HepG2 (cell line): ENCODE measurements around the gene MS4A1. TPM values are rescaled to one million over a fixed set of nuclear protein-coding genes. Genes with fewer than 3 reads are reported as not detected.

Experiments used
- ATAC-seq: fragments of 200-7000 bp; cut with Tn5 transposase; 3 replicates; pipeline ENCODE4 v1.9.1; 2020; ENCODE audit warnings: mild to moderate bottlenecking, moderate library complexity
- BruUV-seq: library from RNA; stranded (reverse); fragments of 400-500 nt; replicated peaks from 2 replicates; lab custom pipeline; 2021; lab: Mats Ljungman, UMichigan
- CTCF ChIA-PET: fragments of 300-600 bp; formaldehyde crosslinking; extraction: SDS; loops from one replicate; lab custom pipeline; 2021; ENCODE audit warnings: low total read pairs, inconsistent platforms, low intra/inter-chr PET ratio; lab: Yijun Ruan, JAX
- POLR2A ChIA-PET: fragments of 350-600 bp; sonication (Branson Sonifier 250); formaldehyde crosslinking; loops from one replicate; lab custom pipeline; 2020; ENCODE audit warnings: antibody characterized with exemption, inconsistent platforms; lab: Yijun Ruan, JAX
- DNase-seq: peaks from one replicate; pipeline ENCODE4 v3.0.0-alpha.2; 2015; ENCODE audit warnings: low spot score
- FAIRE-seq: peaks from 3 replicates; lab custom pipeline; 2011; peaks lifted over from hg19 to GRCh38; lab: Jason Lieb, UNC
- H2AFZ ChIP-seq: one replicate; pipeline ENCODE4 v1.6.1; 2011; ENCODE audit warnings: low read length, inconsistent platforms
- H3K27ac ChIP-seq: fragments of 300-600 bp; 3 replicates; pipeline ENCODE4 v1.8.0; 2011; ENCODE audit warnings: mixed run types, mild to moderate bottlenecking, mixed read lengths, low read length, inconsistent platforms; ENCODE audit not compliant: insufficient read depth; ENCODE audit errors: extremely low read length
- H3K27me3 ChIP-seq, 2 experiments: fragments of 200-600 bp in 1 of 2; 2 replicates in 1 of 2; 3 replicates in 1 of 2; pipeline versions ENCODE4 v1.6.0 to v1.8.0; 2011; ENCODE audit warnings: low read length in 2 of 2, mild to moderate bottlenecking in 2 of 2, moderate library complexity in 2 of 2, inconsistent platforms in 1 of 2; ENCODE audit not compliant: insufficient read depth in 2 of 2, control insufficient read depth in 1 of 2
- H3K36me3 ChIP-seq, 2 experiments: fragments of 200-600 bp in 1 of 2; replicated peaks in 1 of 2; 2 replicates in 1 of 2; 3 replicates in 1 of 2; pipeline versions ENCODE4 v1.5.1 to v1.8.0; 2011; ENCODE audit warnings: low read length in 2 of 2, inconsistent platforms in 1 of 2; ENCODE audit not compliant: insufficient read depth in 2 of 2, control insufficient read depth in 1 of 2
- H3K4me1 ChIP-seq: 2 replicates; pipeline ENCODE4 v1.5.1; 2012; ENCODE audit warnings: low read length, inconsistent platforms; ENCODE audit not compliant: insufficient read depth
- H3K4me2 ChIP-seq: 2 replicates; pipeline ENCODE4 v1.6.0; 2011; ENCODE audit warnings: low read depth, low read length, inconsistent platforms
- H3K4me3 ChIP-seq, 3 experiments: fragments of 200-600 bp in 1 of 3; sonication (generic), shearing (Covaris generic) in 1 of 3; replicated peaks in 1 of 3; 2 replicates each; pipeline ENCODE4 v1.5.1; 2011 to 2016; ENCODE audit warnings: low read length in 3 of 3, inconsistent platforms in 2 of 3, low read depth in 2 of 3, mild to moderate bottlenecking in 2 of 3, control low read depth in 1 of 3, mixed read lengths in 1 of 3; ENCODE audit not compliant: insufficient read depth in 1 of 3
- H3K79me2 ChIP-seq: one replicate; pipeline ENCODE4 v1.6.1; 2011; ENCODE audit warnings: low read length, inconsistent platforms; ENCODE audit not compliant: insufficient read depth
- H3K9ac ChIP-seq: 2 replicates; pipeline ENCODE4 v1.6.0; 2011; ENCODE audit warnings: mild to moderate bottlenecking, low read depth, low read length, inconsistent platforms; ENCODE audit not compliant: insufficient read depth
- H3K9me3 ChIP-seq: 2 replicates; pipeline ENCODE4 v1.5.1; 2012; ENCODE audit warnings: mild to moderate bottlenecking, low read length
- H4K20me1 ChIP-seq: 2 replicates; pipeline ENCODE4 v1.6.0; 2011; ENCODE audit warnings: inconsistent platforms, mild to moderate bottlenecking, low read length, moderate library complexity; ENCODE audit not compliant: insufficient read depth
- BRCA1 ChIP-seq: sonication (generic); formaldehyde crosslinking; IDR thresholded peaks from 2 replicates; pipeline ENCODE4 v1.4.0; 2020; ENCODE audit warnings: missing genetic modification reagents
- MAF1 ChIP-seq: sonication (generic); formaldehyde crosslinking; IDR thresholded peaks from 2 replicates; pipeline ENCODE4 v1.5.0; 2020; ENCODE audit warnings: missing genetic modification reagents, borderline replicate concordance
- MXD4 ChIP-seq: IDR thresholded peaks from 2 replicates; pipeline ENCODE4 v1.6.1; 2016; ENCODE audit warnings: mild to moderate bottlenecking, missing biosample characterization, missing genetic modification reagents
- NAIF1 ChIP-seq: sonication (generic); formaldehyde crosslinking; IDR thresholded peaks from 2 replicates; pipeline ENCODE4 v1.5.0; 2020; ENCODE audit warnings: mild to moderate bottlenecking, missing genetic modification reagents, borderline replicate concordance
- PCBP1 ChIP-seq: fragments of 200-400 bp; formaldehyde crosslinking; IDR thresholded peaks from 2 replicates; pipeline ENCODE4 v1.6.1; 2017; ENCODE audit warnings: mild to moderate bottlenecking, low read depth, low read length, borderline replicate concordance
- PRDM4 ChIP-seq: sonication (generic); formaldehyde crosslinking; IDR thresholded peaks from 2 replicates; pipeline ENCODE4 v1.9.0; 2021; ENCODE audit warnings: missing genetic modification reagents, borderline replicate concordance
- RBM39 ChIP-seq: fragments of 200-400 bp; formaldehyde crosslinking; IDR thresholded peaks from one replicate; pipeline ENCODE4 v1.6.1; 2018; ENCODE audit warnings: antibody characterized with exemption, mild to moderate bottlenecking, low read depth, low read length; ENCODE audit not compliant: poor library complexity, severe bottlenecking
- ZBTB26 ChIP-seq: IDR thresholded peaks from 2 replicates; pipeline ENCODE4 v1.6.1; 2016; ENCODE audit warnings: missing compliant biosample characterization, missing genetic modification reagents, borderline replicate concordance
- ZBTB49 ChIP-seq: sonication (generic); formaldehyde crosslinking; IDR thresholded peaks from 2 replicates; pipeline ENCODE4 v1.4.0; 2020; ENCODE audit warnings: missing genetic modification reagents, borderline replicate concordance
- ZFP37 ChIP-seq: sonication (generic); formaldehyde crosslinking; IDR thresholded peaks from 2 replicates; pipeline ENCODE4 v1.4.0; 2020; ENCODE audit warnings: missing genetic modification reagents, borderline replicate concordance
- ZNF329 ChIP-seq: sonication (generic); formaldehyde crosslinking; IDR thresholded peaks from 2 replicates; pipeline ENCODE4 v1.9.0; 2021; ENCODE audit warnings: low read depth, mild to moderate bottlenecking, missing genetic modification reagents
- ZNF691 ChIP-seq: sonication (generic); formaldehyde crosslinking; IDR thresholded peaks from 2 replicates; pipeline ENCODE4 v1.4.0; 2020; ENCODE audit warnings: missing genetic modification reagents, low read depth, mild to moderate bottlenecking, borderline replicate concordance
- ZNF790 ChIP-seq: sonication (generic); formaldehyde crosslinking; IDR thresholded peaks from 2 replicates; pipeline ENCODE4 v1.8.0; 2022; ENCODE audit warnings: missing genetic modification reagents, mild to moderate bottlenecking, borderline replicate concordance
- ZNF792 ChIP-seq: IDR thresholded peaks from 2 replicates; pipeline ENCODE4 v1.6.1; 2016
- in situ Hi-C: cut with HindIII; loops from 2 replicates; pipeline ENCODE4 v1.10.0; 2017; ENCODE audit warnings: low pct_unique_long_range_greater_than_20kb; ENCODE audit not compliant: extremely low pct_ligation_motif_present
- intact Hi-C: fragments of 100-400 bp; cut with micrococcal nuclease; formaldehyde crosslinking; loops from one replicate; pipeline ENCODE4 v1.10.0; 2022; ENCODE audit not compliant: unreplicated experiment
- polyA plus RNA-seq, 8 experiments: library from polyadenylated mRNA; depleted of rRNA in 3 of 8; stranded (reverse) in 7 of 8; unstranded in 1 of 8; fragments of >200 nt; fragmentation: Illumina TruSeq in 4 of 8; extraction: Trizol in 4 of 8; gene quantifications; 2 replicates each; pipeline versions ENCODE4 v1.2.1 to v1.2.3, GENCODE V29; 2011 to 2016; ENCODE audit warnings: low read depth in 4 of 8, missing spikeins in 1 of 8, mixed read lengths in 1 of 8; ENCODE audit not compliant: insufficient read depth in 1 of 8
- total RNA-seq, 5 experiments: library from RNA; depleted of rRNA; stranded (reverse); fragments of >200 nt; fragmentation: Illumina TruSeq; extraction: Trizol; gene quantifications; 2 replicates each; pipeline ENCODE4 v1.2.3, GENCODE V29; 2016; ENCODE audit warnings: low read depth in 1 of 5

The MS4A1 gene
- total and polyA plus RNA-seq, 2 of the 13 experiments (the other 11 are each of a cell fraction or from before 2014, with no cell fraction given), result 0.01 TPM; not detected in 1

GRCh38 chr11:60447070-60447469, 8.6 kb upstream of the MS4A1 start:
- H2AFZ ChIP-seq, result no peak overlapping the region
- H3K36me3 ChIP-seq, result no peaks in the 10 kb centered on the region
- BruUV-seq, result no TSS peak
- H3K27me3 ChIP-seq, result no peaks in the 10 kb centered on the region
- in situ Hi-C loops, result no loop called here
- intact Hi-C loops, result no loop called here
- TF ChIP-seq PRDM4 (CRISPR knock-in tag) (no peak), ZFP37 (CRISPR knock-in tag) (no peak), RBM39 (no peak), ZNF790 (CRISPR knock-in tag) (no peak), MXD4 (no peak), MAF1 (CRISPR knock-in tag) (no peak), ZNF792 (CRISPR knock-in tag) (no peak), PCBP1 (no peak), BRCA1 (CRISPR knock-in tag) (no peak), ZNF329 (CRISPR knock-in tag) (no peak), ZBTB26 (no peak), ZBTB49 (CRISPR knock-in tag) (no peak), ZNF691 (CRISPR knock-in tag) (no peak), NAIF1 (CRISPR knock-in tag) (no peak)
- no peak overlapping the region for H3K4me3 ChIP-seq
- no peaks in the 10 kb centered on the region for H3K9me3 ChIP-seq
- no peak overlapping the region for H3K4me2 ChIP-seq
- POLR2A ChIA-PET, result no interaction called here
- DNase-seq, result no peak
- H4K20me1 ChIP-seq, result no peaks in the 10 kb centered on the region
- no peaks in the 10 kb centered on the region for H3K79me2 ChIP-seq
- no peak for ATAC-seq
- CTCF ChIA-PET, result no interaction called here
- no peak overlapping the region for H3K27ac ChIP-seq
- no peaks in the 10 kb centered on the region for H3K4me1 ChIP-seq
- FAIRE-seq, result no peak
- no peak overlapping the region for H3K9ac ChIP-seq
